ENCODE measurements around the gene SNED1.

Gene SNED1

GRCh38 chr2:241136191-241136590, 137.8 kb downstream of the SNED1 start:
- no peak for DNase-seq
- peaks cover 10 to 13% of the 10 kb centered on the region in 2 donors for H3K4me1 Mint-ChIP-seq
- H3K27me3 Mint-ChIP-seq = no peaks in the 10 kb centered on the region
- peaks cover 34 to 75% of the 10 kb centered on the region in 2 donors for H3K36me3 Mint-ChIP-seq
- ATAC-seq (replicated peaks) = no peak
- no peak overlapping the region for H3K4me3 Mint-ChIP-seq
- peak overlapping the region; percentile 25 for H3K27ac Mint-ChIP-seq
- H3K9me3 Mint-ChIP-seq = no peaks in the 10 kb centered on the region

- no peak for ATAC-seq (replicated peaks)
- H3K27me3 Mint-ChIP-seq = no peaks in the 10 kb centered on the region
- peaks cover 13 to 15% of the 10 kb centered on the region in 2 donors for H3K4me1 Mint-ChIP-seq
- no peak overlapping the region for H3K27ac Mint-ChIP-seq
- DNase-seq = no peak
- H3K36me3 Mint-ChIP-seq = peaks cover 32 to 77% of the 10 kb centered on the region in 2 donors
- no peaks in the 10 kb centered on the region for H3K9me3 Mint-ChIP-seq
- no peak overlapping the region for H3K4me3 Mint-ChIP-seq
Measured at GRCh38 chr2:241136661-241137260, 138.3 kb downstream of the SNED1 start.

- DNase-seq (no peak), ATAC-seq (replicated peaks) (no peak)
- Mint-ChIP-seq H3K36me3 (peaks cover 37 to 81% of the 10 kb centered on the region in 2 donors), H3K27me3 (no peaks in the 10 kb centered on the region), H3K27ac (peak overlapping the region; percentile 37), H3K4me3 (no peak overlapping the region), H3K9me3 (no peaks in the 10 kb centered on the region), H3K4me1 (peaks cover 15 to 18% of the 10 kb centered on the region in 2 donors)
Measured at GRCh38 chr2:241137276-241138190, 139.1 kb downstream of the SNED1 start.

GRCh38 chr2:241138471-241138870, 140.1 kb downstream of the SNED1 start:
- H3K4me1 Mint-ChIP-seq = peaks cover 6 to 11% of the 10 kb centered on the region in 2 donors
- H3K36me3 Mint-ChIP-seq = peaks cover 34 to 80% of the 10 kb centered on the region in 2 donors
- no peak overlapping the region for H3K27ac Mint-ChIP-seq
- DNase-seq = no peak
- no peak for ATAC-seq (replicated peaks)
- H3K4me3 Mint-ChIP-seq = no peak overlapping the region
- H3K9me3 Mint-ChIP-seq = no peaks in the 10 kb centered on the region
- no peaks in the 10 kb centered on the region for H3K27me3 Mint-ChIP-seq

GRCh38 chr2:241139531-241140444, 141.4 kb downstream of the SNED1 start:
- ATAC-seq (replicated peaks) (no peak), DNase-seq (no peak)
- peaks cover 10 to 13% of the 10 kb centered on the region in 2 donors for H3K4me1 Mint-ChIP-seq
- no peak overlapping the region for H3K27ac Mint-ChIP-seq
- H3K4me3 Mint-ChIP-seq = no peak overlapping the region
- H3K27me3 Mint-ChIP-seq = no peaks in the 10 kb centered on the region
- no peaks in the 10 kb centered on the region for H3K9me3 Mint-ChIP-seq
- H3K36me3 Mint-ChIP-seq = peaks cover 29 to 76% of the 10 kb centered on the region in 2 donors

GRCh38 chr2:241140445-241140840, 142.0 kb downstream of the SNED1 start:
- H3K9me3 Mint-ChIP-seq = no peaks in the 10 kb centered on the region
- H3K27ac Mint-ChIP-seq = no peak overlapping the region

GRCh38 chr2:241141214-241141770, 142.9 kb downstream of the SNED1 start:
- no peaks in the 10 kb centered on the region for H3K27me3 Mint-ChIP-seq
- peaks cover 23 to 74% of the 10 kb centered on the region in 2 donors for H3K36me3 Mint-ChIP-seq
- DNase-seq (no peak), ATAC-seq (replicated peaks) (no peak)
- peaks cover 15 to 16% of the 10 kb centered on the region in 2 donors for H3K4me1 Mint-ChIP-seq
- no peak overlapping the region for H3K4me3 Mint-ChIP-seq
- H3K27ac Mint-ChIP-seq = no peak overlapping the region
- H3K9me3 Mint-ChIP-seq = no peaks in the 10 kb centered on the region

More at GRCh38 chr2:241140445-241140840, 142.0 kb downstream of the SNED1 start:
- ATAC-seq (replicated peaks) = no peak
- peaks cover 29 to 78% of the 10 kb centered on the region in 2 donors for H3K36me3 Mint-ChIP-seq
- H3K4me3 Mint-ChIP-seq = no peak overlapping the region
- DNase-seq = no peak
- no peaks in the 10 kb centered on the region for H3K27me3 Mint-ChIP-seq
- H3K4me1 Mint-ChIP-seq = peaks cover 12 to 13% of the 10 kb centered on the region in 2 donors

GRCh38 chr2:241142063-241142462, 143.6 kb downstream of the SNED1 start:
- no peak overlapping the region for H3K4me3 Mint-ChIP-seq
- no peaks in the 10 kb centered on the region for H3K27me3 Mint-ChIP-seq
- H3K9me3 Mint-ChIP-seq = no peaks in the 10 kb centered on the region
- peaks cover 17 to 20% of the 10 kb centered on the region in 2 donors for H3K4me1 Mint-ChIP-seq
- ATAC-seq (replicated peaks) = no peak
- DNase-seq = no peak
- peak overlapping the region; percentile 65 for H3K27ac Mint-ChIP-seq
- H3K36me3 Mint-ChIP-seq = peaks cover 23 to 67% of the 10 kb centered on the region in 2 donors

GRCh38 chr2:241142593-241142992, 144.2 kb downstream of the SNED1 start:
- Mint-ChIP-seq H3K9me3 (no peaks in the 10 kb centered on the region), H3K36me3 (peaks cover 23 to 65% of the 10 kb centered on the region in 2 donors), H3K4me1 (peaks cover 17 to 20% of the 10 kb centered on the region in 2 donors), H3K4me3 (no peak overlapping the region), H3K27me3 (no peaks in the 10 kb centered on the region), H3K27ac (no peak overlapping the region)
- ATAC-seq (replicated peaks) (no peak), DNase-seq (no peak)

All from stimulated activated naive B cell treated with anti-CD40 and anti-IgM and Interleukin-4, amounts not matched to agents 10 μg/mL and 1 μg/mL and 100 μg/mL, for 72 hours (primary cell).